LNCAP (cell line): ENCODE data around the gene CENPL.

Source experiments
- CTCF ChIP-seq: fragments of 450-650 bp; IDR thresholded peaks from 2 replicates; pipeline ENCODE4 v1.5.1; 2017; ENCODE audit warnings: mild to moderate bottlenecking

The CENPL gene

GRCh38 chr1:173867141-173867752 is 42.6 kb upstream of the CENPL start:
- no peak for TF ChIP-seq CTCF

- TF ChIP-seq CTCF, result no peak
Measured at GRCh38 chr1:173866413-173867115, 41.9 kb upstream of the CENPL start.

- no peak for TF ChIP-seq CTCF
Measured at GRCh38 chr1:173865468-173866164, 40.9 kb upstream of the CENPL start.

- no peak for TF ChIP-seq CTCF
Measured at GRCh38 chr1:173864179-173864867, 39.6 kb upstream of the CENPL start.

- TF ChIP-seq CTCF, result no peak
Measured at GRCh38 chr1:173863224-173864161, 38.8 kb upstream of the CENPL start.

- TF ChIP-seq CTCF, result no peak
Measured at GRCh38 chr1:173862769-173863223, 38.1 kb upstream of the CENPL start.
